ENCODE measurements around the gene SLC12A4. TPM values are rescaled to one million over a fixed set of nuclear protein-coding genes. Genes with fewer than 3 reads are reported as not detected.

Gene SLC12A4
- total and polyA plus RNA-seq, 4 donors: 32.9 to 103 (median 65.9) TPM

DNA sequence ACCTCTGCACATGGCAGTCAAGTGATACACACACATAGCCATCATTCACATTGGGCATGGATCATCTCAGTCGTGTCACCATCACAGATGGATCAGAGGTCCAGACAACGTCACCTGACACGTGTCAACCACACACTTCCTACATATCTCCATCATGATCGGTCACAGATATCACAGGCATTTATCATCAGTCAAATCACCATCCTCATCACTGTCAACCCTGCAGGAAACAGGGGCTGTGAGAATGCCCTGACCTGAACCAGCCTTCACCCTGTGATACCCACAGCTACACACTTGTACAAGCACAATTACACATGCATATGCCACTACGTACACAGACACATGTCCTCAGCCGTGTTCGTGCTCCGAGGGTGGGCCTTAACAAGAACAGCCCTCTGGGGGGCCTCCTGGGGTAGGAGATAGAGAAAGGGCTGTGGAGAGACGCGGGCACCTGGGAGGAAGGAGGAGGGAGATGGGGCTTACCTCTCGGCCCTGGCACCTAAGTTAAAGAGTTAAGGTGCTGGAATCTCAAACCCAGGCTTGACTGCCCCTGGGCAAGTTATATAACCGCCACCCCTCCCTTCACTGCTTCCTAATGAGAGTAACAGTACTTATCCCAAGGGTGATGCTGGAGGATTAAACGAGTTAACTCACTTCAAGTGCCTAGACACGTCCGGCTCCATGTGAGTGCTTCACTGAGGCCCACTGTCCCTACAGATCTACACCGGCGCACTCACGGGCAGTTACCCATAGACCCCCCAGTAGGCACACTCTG is 1.1 kb downstream of the SLC12A4 start:
- DNase-seq (peak in 2 of 3 donors; percentile 28 to 36), ATAC-seq (ENCODE audit: insufficient read depth, low FRiP score) (no peak)
- WGBS, 2 donors: 10 to 22% methylated on average over 18 of the region's 18 CpGs

DNA sequence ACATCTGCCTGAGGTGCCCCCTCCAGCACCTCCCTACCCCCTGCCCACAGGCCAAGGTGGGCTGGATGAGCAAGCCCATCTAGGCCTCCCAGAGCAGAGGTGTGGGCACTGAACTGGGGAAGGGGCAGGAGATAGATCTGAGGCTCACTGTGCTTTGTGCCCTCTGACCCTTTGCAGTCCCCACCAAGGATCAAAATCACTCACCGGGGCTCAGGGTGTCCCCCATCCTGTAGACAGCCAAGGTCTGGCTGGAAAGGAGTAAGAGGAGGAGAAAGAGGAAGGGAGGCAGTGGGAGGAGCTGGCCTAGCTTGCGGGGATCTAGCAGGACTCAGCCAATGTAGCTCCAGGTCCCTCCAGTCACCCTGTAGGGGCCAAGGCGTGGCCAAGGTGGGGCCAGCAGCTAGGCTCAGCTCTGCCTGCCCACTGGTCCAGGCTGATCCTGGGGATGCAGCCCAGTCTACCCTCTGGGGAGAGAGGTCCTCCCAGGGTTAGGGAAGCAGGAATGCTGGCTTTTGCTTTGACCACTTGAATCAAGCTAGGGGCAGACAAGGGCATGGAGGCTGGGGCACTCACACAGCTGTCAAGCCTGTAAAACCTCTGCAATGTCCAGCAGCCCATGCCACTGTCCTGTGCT is 1.8 kb downstream of the SLC12A4 start:
- Histone ChIP-seq H3K36me3 (ENCODE audit: control insufficient read depth in 4 of 4, insufficient read depth in 4 of 4, low read length in 4 of 4) (peaks cover 0 to 23% (median 8%) of the 10 kb centered on the region in 4 donors), H3K27me3 (ENCODE audit: control insufficient read depth in 3 of 3, insufficient read depth in 3 of 3, low read length in 2 of 3) (no peaks in the 10 kb centered on the region), H3K4me1 (ENCODE audit: control insufficient read depth in 5 of 5, insufficient read depth in 5 of 5, low read length in 5 of 5) (peaks cover 12 to 34% (median 19%) of the 10 kb centered on the region in 5 donors), H3K4me3 (peak overlapping the region; percentile 88), H3K9me3 (ENCODE audit: control insufficient read depth in 4 of 4, insufficient read depth in 3 of 4, low read length in 3 of 4) (no peaks in the 10 kb centered on the region), H3K9ac (ENCODE audit: insufficient read depth in 1 of 2, low read length in 2 of 2) (peak overlapping the region; percentile 80 to 95), H3K27ac (ENCODE audit: low read depth in 1 of 2, low read length in 1 of 2) (peak overlapping the region; percentile 49 to 94)
- TF ChIP-seq, protein P1, sequence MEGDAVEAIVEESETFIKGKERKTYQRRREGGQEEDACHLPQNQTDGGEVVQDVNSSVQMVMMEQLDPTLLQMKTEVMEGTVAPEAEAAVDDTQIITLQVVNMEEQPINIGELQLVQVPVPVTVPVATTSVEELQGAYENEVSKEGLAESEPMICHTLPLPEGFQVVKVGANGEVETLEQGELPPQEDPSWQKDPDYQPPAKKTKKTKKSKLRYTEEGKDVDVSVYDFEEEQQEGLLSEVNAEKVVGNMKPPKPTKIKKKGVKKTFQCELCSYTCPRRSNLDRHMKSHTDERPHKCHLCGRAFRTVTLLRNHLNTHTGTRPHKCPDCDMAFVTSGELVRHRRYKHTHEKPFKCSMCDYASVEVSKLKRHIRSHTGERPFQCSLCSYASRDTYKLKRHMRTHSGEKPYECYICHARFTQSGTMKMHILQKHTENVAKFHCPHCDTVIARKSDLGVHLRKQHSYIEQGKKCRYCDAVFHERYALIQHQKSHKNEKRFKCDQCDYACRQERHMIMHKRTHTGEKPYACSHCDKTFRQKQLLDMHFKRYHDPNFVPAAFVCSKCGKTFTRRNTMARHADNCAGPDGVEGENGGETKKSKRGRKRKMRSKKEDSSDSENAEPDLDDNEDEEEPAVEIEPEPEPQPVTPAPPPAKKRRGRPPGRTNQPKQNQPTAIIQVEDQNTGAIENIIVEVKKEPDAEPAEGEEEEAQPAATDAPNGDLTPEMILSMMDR (IDR thresholded peaks at IDR 0.05; ENCODE audit: control extremely low read depth, extremely low read depth): no peak
- WGBS, 2 donors: 41 to 47% methylated on average over 3 of the region's 3 CpGs
- ATAC-seq (ENCODE audit: insufficient read depth, low FRiP score) (no peak), DNase-seq (no peak)

More for the DNA sequence above, 1.1 kb downstream of the SLC12A4 start:
- H3K27ac ChIP-seq (ENCODE audit: low read depth in 1 of 2, low read length in 1 of 2): peak overlapping the region; percentile 94 to 95
- H3K9me3 ChIP-seq (ENCODE audit: control insufficient read depth in 4 of 4, insufficient read depth in 3 of 4, low read length in 3 of 4): no peaks in the 10 kb centered on the region
- TF ChIP-seq, protein P1 (IDR thresholded peaks at IDR 0.05; ENCODE audit: control extremely low read depth, extremely low read depth): no peak
- H3K36me3 ChIP-seq (ENCODE audit: control insufficient read depth in 4 of 4, insufficient read depth in 4 of 4, low read length in 4 of 4): peaks cover 0 to 16% (median 4%) of the 10 kb centered on the region in 4 donors
- H3K27me3 ChIP-seq (ENCODE audit: control insufficient read depth in 3 of 3, insufficient read depth in 3 of 3, low read length in 2 of 3): no peaks in the 10 kb centered on the region
- peaks cover 12 to 32% (median 19%) of the 10 kb centered on the region in 5 donors for H3K4me1 ChIP-seq (ENCODE audit: control insufficient read depth in 5 of 5, insufficient read depth in 5 of 5, low read length in 5 of 5)
- H3K4me3 ChIP-seq: peak overlapping the region; percentile 88
- peak overlapping the region; percentile 80 to 95 for H3K9ac ChIP-seq (ENCODE audit: insufficient read depth in 1 of 2, low read length in 2 of 2)

DNA sequence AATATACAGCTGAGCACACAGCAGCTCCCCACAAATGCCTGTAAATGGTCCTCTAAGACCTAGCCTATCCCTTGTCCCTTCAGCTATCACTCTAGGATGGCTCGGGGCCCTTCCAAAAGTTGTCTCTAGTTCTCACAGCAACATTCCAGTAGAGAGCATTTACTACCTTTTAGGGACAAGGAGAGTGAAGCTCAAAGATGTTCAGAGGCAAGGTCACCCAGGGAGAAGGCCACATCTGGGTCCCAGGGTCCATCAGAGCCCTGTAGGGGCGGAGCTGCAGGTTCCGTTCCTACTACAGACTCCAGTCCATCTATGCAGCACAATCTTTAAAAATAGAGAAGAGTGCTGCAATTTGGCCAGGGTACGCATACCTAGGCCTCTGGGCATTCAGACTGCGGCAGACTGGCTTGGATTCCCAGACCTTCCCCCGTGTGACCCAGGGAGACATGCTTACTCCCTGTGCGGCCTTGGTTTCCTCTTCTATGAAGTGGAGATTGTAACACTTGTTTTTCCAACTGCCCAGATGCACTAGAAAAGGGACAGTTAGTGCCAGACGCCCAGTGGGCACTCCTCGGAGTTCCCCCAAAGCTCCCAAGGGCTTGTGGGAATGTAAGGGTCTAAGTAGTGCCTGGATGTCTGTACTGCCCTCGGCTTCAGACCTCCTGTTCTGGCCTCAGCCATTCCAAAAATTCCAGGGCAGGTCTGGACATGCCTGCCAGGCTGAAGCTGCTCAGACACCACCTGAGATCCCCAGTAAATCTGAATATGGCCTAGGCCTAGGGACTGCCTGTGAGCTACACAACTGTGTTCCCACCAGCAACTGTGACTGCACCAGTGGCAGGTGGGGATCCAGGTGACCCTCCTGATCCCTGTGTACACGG is 2.5 kb downstream of the SLC12A4 start:
- H3K9me3 ChIP-seq (ENCODE audit: control insufficient read depth in 4 of 4, insufficient read depth in 3 of 4, low read length in 3 of 4): no peaks in the 10 kb centered on the region
- H3K9ac ChIP-seq (ENCODE audit: insufficient read depth in 1 of 2, low read length in 2 of 2): peak overlapping the region in 1 of 2 donors; percentile 95
- TF ChIP-seq, protein P1 (IDR thresholded peaks at IDR 0.05; ENCODE audit: control extremely low read depth, extremely low read depth): no peak
- H3K27ac ChIP-seq (ENCODE audit: low read depth in 1 of 2, low read length in 1 of 2): peak overlapping the region; percentile 49 to 94
- H3K4me3 ChIP-seq: no peak overlapping the region
- 65 to 85% methylated on average over 11 of the region's 11 CpGs for WGBS, 2 donors
- H3K36me3 ChIP-seq (ENCODE audit: control insufficient read depth in 4 of 4, insufficient read depth in 4 of 4, low read length in 4 of 4): peaks cover 0 to 30% (median 14%) of the 10 kb centered on the region in 4 donors
- H3K4me1 ChIP-seq (ENCODE audit: control insufficient read depth in 5 of 5, insufficient read depth in 5 of 5, low read length in 5 of 5): peaks cover 12 to 38% (median 19%) of the 10 kb centered on the region in 5 donors
- no peaks in the 10 kb centered on the region for H3K27me3 ChIP-seq (ENCODE audit: control insufficient read depth in 3 of 3, insufficient read depth in 3 of 3, low read length in 2 of 3)
- ATAC-seq (ENCODE audit: insufficient read depth, low FRiP score): no peak
- DNase-seq: no peak

All from lung (tissue), 12 donors.